Measurements from ENCODE around the gene MAPK12. TPM values are rescaled to one million over a fixed set of nuclear protein-coding genes. Genes with fewer than 3 reads are reported as not detected.

The MAPK12 gene
- total and polyA plus RNA-seq, 2 of the 8 experiments (the other 6 are each of a cell fraction or from before 2014, with no cell fraction given), result 17.3 to 20.3 TPM

- H3K23me2 ChIP-seq (ENCODE audit: low read depth, low read length), result no peaks in the 10 kb centered on the region
- H3K4me3 ChIP-seq (ENCODE audit: extremely low read depth in 1 of 4, insufficient read depth in 2 of 4, low read depth in 3 of 4, low read length in 4 of 4), result no peak overlapping the region
- H4K20me1 ChIP-seq (replicated peaks in 1 of 2; ENCODE audit: control insufficient read depth in 1 of 2, insufficient read depth in 2 of 2, low read length in 2 of 2), result peaks cover 7 to 31% of the 10 kb centered on the region in 2 experiments
- H2AFZ ChIP-seq (ENCODE audit: low read length), result no peak overlapping the region
- no peak overlapping the region for H2BK120ac ChIP-seq (replicated peaks; ENCODE audit: low read depth, low read length)
- no peak overlapping the region for H3K4ac ChIP-seq (replicated peaks; ENCODE audit: insufficient read length, low read depth, low read length)
- H3K18ac ChIP-seq (ENCODE audit: extremely low read depth, low read length), result no peak overlapping the region
- no peaks in the 10 kb centered on the region; a peak in 1 of 4 replicates for H3K9me3 ChIP-seq (ENCODE audit: insufficient read depth in 2 of 2, low read depth in 1 of 2, low read length in 1 of 2)
- no peak for FAIRE-seq
- no peak overlapping the region for H3K4me2 ChIP-seq (ENCODE audit: insufficient read depth in 1 of 2, low read depth in 2 of 2, low read length in 2 of 2)
- H3K14ac ChIP-seq (ENCODE audit: insufficient read length), result no peak overlapping the region
- no peak overlapping the region for H2BK5ac ChIP-seq (ENCODE audit: low read depth, low read length)
- TF ChIP-seq POU5F1 (IDR thresholded peaks at IDR 0.05; ENCODE audit: low read depth, low read length) (no peak), RAD21 (IDR thresholded peaks at IDR 0.05 in 1 of 2, conservative IDR thresholded peaks at IDR 0.05 in 1 of 2; ENCODE audit: low read depth in 2 of 2, low read length in 2 of 2) (peak; percentile 36 to 52), CTCF (IDR thresholded peaks at IDR 0.05; ENCODE audit: control extremely low read depth in 1 of 3, insufficient read depth in 1 of 3, low read depth in 1 of 3, low read length in 3 of 3) (peak; percentile 42 to 50 (median 42))
- peak in 1 of 2 experiments; percentile 45 for DNase-seq (ENCODE audit: low read depth in 1 of 2, low spot score in 2 of 2)
- no peak overlapping the region for H4K91ac ChIP-seq (replicated peaks; ENCODE audit: insufficient read length, low read length)
- 92% methylated on average over 19 of the region's 19 CpGs; no CpG with 5 or more reads in 1 of the 2 experiments for WGBS, 2 experiments (ENCODE audit: extremely low coverage in 1 of 2, insufficient coverage in 1 of 2, insufficient read length in 1 of 2, insufficient replicate concordance in 2 of 2, low coverage in 1 of 2, low lambda C conversion rate in 2 of 2, missing lambda C conversion rate in 1 of 2)
- H3K56ac ChIP-seq (replicated peaks; ENCODE audit: insufficient read length, low read depth, low read length), result no peak overlapping the region
- peaks cover 5 to 38% (median 24%) of the 10 kb centered on the region in 4 experiments for H3K36me3 ChIP-seq (ENCODE audit: control insufficient read depth in 2 of 4, insufficient read depth in 4 of 4, low read length in 3 of 4)
- H2BK12ac ChIP-seq (ENCODE audit: low read depth, low read length), result no peak overlapping the region
- no peaks in the 10 kb centered on the region for H3K79me2 ChIP-seq (ENCODE audit: control insufficient read depth in 1 of 2, insufficient read depth in 2 of 2, low read length in 2 of 2)
- no peaks in the 10 kb centered on the region for H3K27me3 ChIP-seq (replicated peaks in 1 of 4; ENCODE audit: control insufficient read depth in 3 of 4, extremely low read depth in 1 of 4, insufficient read depth in 3 of 4, low read length in 3 of 4)
- H2AK5ac ChIP-seq (ENCODE audit: low read depth, low read length), result no peak overlapping the region
- CTCF ChIA-PET (ENCODE audit: partially characterized antibody), result interaction anchor here (0.6 to 9.2 kb wide), 8 partner anchors 9 to 244 kb away, joined by 3 to 77 read pairs (median 4); no protein-coding TSS in a partner anchor
- H4K8ac ChIP-seq (ENCODE audit: extremely low read depth, insufficient read depth, low read length), result no peak overlapping the region
- H4K5ac ChIP-seq (ENCODE audit: insufficient read length, low read depth, low read length), result no peak overlapping the region
- no peak overlapping the region for H2BK15ac ChIP-seq (ENCODE audit: low read length)
- no peak overlapping the region for H3K23ac ChIP-seq (ENCODE audit: insufficient read length)
- no peak overlapping the region for H2BK20ac ChIP-seq (ENCODE audit: low read length)
- POLR2A ChIA-PET (ENCODE audit: partially characterized antibody), result interaction anchor here (0.7 to 1.0 kb wide), 3 partner anchors 10 to 224 kb away, joined by 3 to 4 read pairs (median 3); no protein-coding TSS in a partner anchor
- peaks cover 0 to 11% (median 2%) of the 10 kb centered on the region in 4 experiments; a peak in 3 of 7 replicates for H3K4me1 ChIP-seq (replicated peaks in 1 of 4; ENCODE audit: control insufficient read depth in 3 of 4, insufficient read depth in 4 of 4, low read length in 3 of 4)
- no peak overlapping the region for H3K9ac ChIP-seq (replicated peaks in 1 of 4; ENCODE audit: extremely low read depth in 1 of 4, low read depth in 3 of 4, low read length in 3 of 4)
- H3K27ac ChIP-seq (ENCODE audit: low read depth, low read length), result no peak overlapping the region
- peaks cover 2% of the 10 kb centered on the region; the same call in 1 of the 2 replicates for H3K79me1 ChIP-seq (ENCODE audit: low read depth, low read length)
Measured at GRCh38 chr22:50221410-50222300, 39.8 kb downstream of the MAPK12 start.

Data from H1 (cell line).